K562 (cell line): ENCODE data around the gene LTB4R2. TPM values are rescaled to one million over a fixed set of nuclear protein-coding genes. Genes with fewer than 3 reads are reported as not detected.

Experiments
- ATAC-seq: fragments of 200-7000 bp; cut with Tn5 transposase; 3 replicates; pipeline ENCODE4 v1.9.1; 2020; ENCODE audit warnings: moderate library complexity
- BruUV-seq: library from RNA; stranded (reverse); fragments of 400-500 nt; replicated peaks from 2 replicates; lab custom pipeline; 2021; lab: Mats Ljungman, UMichigan
- CTCF ChIA-PET: fragments of 300-600 bp; formaldehyde crosslinking; extraction: SDS; loops from one replicate; lab custom pipeline; 2021; ENCODE audit warnings: low intra/inter-chr PET ratio; lab: Yijun Ruan, JAX
- POLR2A ChIA-PET: fragments of 300-600, 350-650 bp; sonication (Branson Sonifier 250); formaldehyde crosslinking; extraction: SDS; loops from one replicate; lab custom pipeline; 2021; ENCODE audit warnings: antibody characterized with exemption, inconsistent platforms; lab: Yijun Ruan, JAX
- DNase-seq, 4 experiments: peaks; one replicate each; pipeline versions ENCODE4 v3.0.0 to v3.0.0-alpha.2; 2011 to 2018; ENCODE audit warnings: low spot score in 3 of 4, mixed read lengths in 3 of 4; ENCODE audit errors: extremely low read depth in 1 of 4
- FAIRE-seq: peaks from 2 replicates; lab custom pipeline; 2011; peaks lifted over from hg19 to GRCh38; lab: Jason Lieb, UNC
- H2AFZ ChIP-seq: 2 replicates; pipeline ENCODE4 v1.6.0; 2011; ENCODE audit warnings: low read depth, low read length, control low read depth, inconsistent platforms
- H3K27ac ChIP-seq: fragments of 200-600 bp; 3 replicates; pipeline ENCODE4 v1.8.0; 2011; ENCODE audit warnings: low read depth, mild to moderate bottlenecking, control low read depth, inconsistent platforms, low read length, moderate library complexity, mixed read lengths; ENCODE audit errors: extremely low read depth
- H3K27me3 ChIP-seq, 2 experiments: fragments of 300-600 bp in 1 of 2; 2 replicates in 1 of 2; 3 replicates in 1 of 2; pipeline versions ENCODE4 v1.6.0 to v1.8.0; 2011; ENCODE audit warnings: inconsistent platforms in 2 of 2, low read length in 2 of 2, mild to moderate bottlenecking in 1 of 2, mixed read lengths in 1 of 2, moderate library complexity in 1 of 2; ENCODE audit not compliant: control insufficient read depth in 2 of 2, insufficient read depth in 2 of 2
- H3K36me3 ChIP-seq: fragments of 300-600 bp; 3 replicates; pipeline ENCODE4 v1.8.0; 2011; ENCODE audit warnings: mild to moderate bottlenecking, low read length, inconsistent platforms; ENCODE audit not compliant: control insufficient read depth, insufficient read depth
- H3K4me1 ChIP-seq, 2 experiments: fragments of 200-600 bp in 1 of 2; replicated peaks in 1 of 2; 2 replicates in 1 of 2; 3 replicates in 1 of 2; pipeline versions ENCODE4 v1.5.1 to v1.8.0; 2011; ENCODE audit warnings: inconsistent platforms in 2 of 2, low read length in 2 of 2, mild to moderate bottlenecking in 1 of 2, mixed read lengths in 1 of 2, moderate library complexity in 1 of 2; ENCODE audit not compliant: control insufficient read depth in 2 of 2, insufficient read depth in 2 of 2
- H3K4me2 ChIP-seq: 2 replicates; pipeline ENCODE4 v1.6.1; 2011; ENCODE audit warnings: low read length, control low read depth, inconsistent platforms, mixed read lengths; ENCODE audit not compliant: insufficient read depth
- H3K4me3 ChIP-seq: fragments of 200-600 bp; sonication (generic), shearing (Covaris generic); 2 replicates; pipeline ENCODE4 v1.5.1; 2016; ENCODE audit warnings: control low read depth, inconsistent platforms
- H3K79me2 ChIP-seq: fragments of 200-600 bp; 3 replicates; pipeline ENCODE4 v1.8.0; 2011; ENCODE audit warnings: low read length, inconsistent platforms; ENCODE audit not compliant: control insufficient read depth, insufficient read depth
- H3K9ac ChIP-seq, 2 experiments: 2 replicates each; pipeline versions ENCODE4 v1.6.0 to v1.6.1; 2011; ENCODE audit warnings: low read depth in 2 of 2, low read length in 2 of 2, control low read depth in 1 of 2, inconsistent platforms in 1 of 2, mild to moderate bottlenecking in 1 of 2, mixed read lengths in 1 of 2; ENCODE audit not compliant: insufficient read depth in 1 of 2
- H3K9me1 ChIP-seq: one replicate; pipeline ENCODE4 v1.6.0; 2011; ENCODE audit warnings: inconsistent platforms, mild to moderate bottlenecking, low read length, moderate library complexity; ENCODE audit not compliant: control insufficient read depth, insufficient read depth
- H3K9me3 ChIP-seq: replicated peaks from 2 replicates; pipeline ENCODE4 v1.5.1; 2011; ENCODE audit warnings: low read depth, low read length, inconsistent platforms; ENCODE audit not compliant: control insufficient read depth, insufficient read depth
- H4K20me1 ChIP-seq: replicated peaks from 2 replicates; pipeline ENCODE4 v1.6.1; 2011; ENCODE audit warnings: low read length, inconsistent platforms, mixed read lengths; ENCODE audit not compliant: control insufficient read depth, insufficient read depth
- ERF ChIP-seq: fragments of 450-650 bp; formaldehyde crosslinking; IDR thresholded peaks from 2 replicates; pipeline ENCODE4 v1.4.0; 2020; ENCODE audit warnings: mild to moderate bottlenecking, mixed read lengths
- NCOA6 ChIP-seq: fragments of 450-650 bp; IDR thresholded peaks from 2 replicates; pipeline ENCODE4 v1.6.1; 2017; ENCODE audit warnings: mild to moderate bottlenecking
- NEUROD1 ChIP-seq: fragments of 150-350 bp; IDR thresholded peaks from 2 replicates; pipeline ENCODE4 v1.6.1; 2014; ENCODE audit warnings: borderline replicate concordance, low read length, low read depth; ENCODE audit not compliant: partially characterized antibody
- RUNX1 ChIP-seq: sonication (generic); IDR thresholded peaks from 2 replicates; pipeline ENCODE4 v1.6.1; 2016; ENCODE audit warnings: antibody characterized with exemption, low read depth
- STAT6 ChIP-seq: sonication (generic); formaldehyde crosslinking; IDR thresholded peaks from 2 replicates; pipeline ENCODE4 v1.8.1; 2023; ENCODE audit warnings: mild to moderate bottlenecking, missing genetic modification reagents
- ZNF318 ChIP-seq, 2 experiments: fragments of 450-650 bp; IDR thresholded peaks; 2 replicates each; pipeline ENCODE4 v1.6.1; 2016; ENCODE audit warnings: mild to moderate bottlenecking in 2 of 2, borderline replicate concordance in 1 of 2, low read depth in 1 of 2, moderate library complexity in 1 of 2
- WGBS: fragments of 100-300 bp; shearing (Covaris generic); methylation state at CpG from one replicate; pipeline ENCODE4 v1.1.6; 2016; ENCODE audit warnings: low coverage, mixed read lengths; ENCODE audit not compliant: insufficient coverage; ENCODE audit errors: missing lambda C conversion rate; 5-methylcytosine and 5-hydroxymethylcytosine counted together
- in situ Hi-C: fragments of 300-500 bp; cut with MboI; formaldehyde crosslinking; loops from 4 replicates; pipeline ENCODE4 v1.15.0; 2018; ENCODE audit warnings: inconsistent platforms, mixed read lengths
- intact Hi-C: fragments of 100-400 bp; cut with micrococcal nuclease; formaldehyde crosslinking; loops from 2 replicates; pipeline ENCODE4 v1.14.2; 2022
- polyA plus RNA-seq, 8 experiments: library from polyadenylated mRNA; depleted of rRNA in 4 of 8; stranded (reverse) in 5 of 8; unstranded in 3 of 8; fragments of >200 nt; fragmentation: Nextera tagmentation in 2 of 8; fragmentation: Illumina TruSeq in 1 of 8; extraction: Ambion mirVana in 2 of 8; extraction: Trizol in 1 of 8; gene quantifications; 2 replicates each; pipeline versions ENCODE4 v1.2.1 to v1.2.3, GENCODE V29; 2011 to 2014; ENCODE audit warnings: inconsistent platforms in 1 of 8, missing spikeins in 1 of 8
- total RNA-seq, 7 experiments: library from RNA; depleted of rRNA in 6 of 7; stranded (reverse); fragments of >200 nt in 6 of 7; fragmentation: Illumina TruSeq in 2 of 7; extraction: Trizol in 2 of 7; gene quantifications; 2 replicates each; pipeline versions ENCODE4 v1.2.1 to v1.2.3, GENCODE V29; 2011 to 2021; ENCODE audit warnings: low replicate concordance in 1 of 7
- TF ChIP-seq, protein P1 (sequence below): IDR thresholded peaks from 2 replicates; pipeline ENCODE4 v1.6.1; 2016; ENCODE audit warnings: missing genetic modification characterization, missing compliant biosample characterization

The LTB4R2 gene
- total and polyA plus RNA-seq, 9 of the 15 experiments (the other 6 are each of a cell fraction or from before 2014, with no cell fraction given) = 0.03 to 11.6 (median 2.8) TPM; not detected in 1

DNA sequence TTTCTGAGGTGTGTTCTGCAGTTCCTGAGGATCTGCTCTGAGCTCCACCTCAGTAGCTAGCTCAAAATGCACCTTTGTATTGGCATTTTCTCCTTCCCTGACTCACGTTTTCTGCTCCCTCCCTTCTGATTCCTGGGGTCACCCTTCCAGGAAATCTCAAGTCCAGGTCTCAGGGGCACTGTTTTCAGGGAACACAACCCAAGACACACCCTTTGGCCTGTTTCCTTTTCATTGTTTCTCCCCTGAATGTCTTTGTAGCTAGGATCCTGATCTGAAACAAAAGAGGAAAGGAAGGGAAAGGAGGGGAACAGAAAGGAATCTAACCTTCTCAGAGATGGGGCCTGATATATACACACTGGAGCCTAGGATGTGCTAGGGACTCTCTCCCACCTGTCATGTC is 37.2 kb downstream of the LTB4R2 start (continued):
- no peak for TF ChIP-seq ZNF318 (IDR thresholded peaks at IDR 0.05; ENCODE audit: borderline replicate concordance in 1 of 2, low read depth in 1 of 2)

- CTCF ChIA-PET = no interaction called here
- TF ChIP-seq RUNX1 (no peak), NEUROD1 (no peak), NCOA6 (no peak), STAT6 (CRISPR knock-in tag) (no peak), ERF (CRISPR knock-in tag) (no peak)
- TF ChIP-seq, protein P1, sequence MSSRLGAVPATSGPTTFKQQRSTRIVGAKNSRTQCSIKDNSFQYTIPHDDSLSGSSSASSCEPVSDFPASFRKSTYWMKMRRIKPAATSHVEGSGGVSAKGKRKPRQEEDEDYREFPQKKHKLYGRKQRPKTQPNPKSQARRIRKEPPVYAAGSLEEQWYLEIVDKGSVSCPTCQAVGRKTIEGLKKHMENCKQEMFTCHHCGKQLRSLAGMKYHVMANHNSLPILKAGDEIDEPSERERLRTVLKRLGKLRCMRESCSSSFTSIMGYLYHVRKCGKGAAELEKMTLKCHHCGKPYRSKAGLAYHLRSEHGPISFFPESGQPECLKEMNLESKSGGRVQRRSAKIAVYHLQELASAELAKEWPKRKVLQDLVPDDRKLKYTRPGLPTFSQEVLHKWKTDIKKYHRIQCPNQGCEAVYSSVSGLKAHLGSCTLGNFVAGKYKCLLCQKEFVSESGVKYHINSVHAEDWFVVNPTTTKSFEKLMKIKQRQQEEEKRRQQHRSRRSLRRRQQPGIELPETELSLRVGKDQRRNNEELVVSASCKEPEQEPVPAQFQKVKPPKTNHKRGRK (tag) = no peak
These were observed 38.2 kb downstream of the LTB4R2 start for GRCh38 chr14:24348186-24348585.

More at GRCh38 chr14:24348186-24348585, 38.2 kb downstream of the LTB4R2 start:
- H3K4me2 ChIP-seq = no peak overlapping the region
- no TSS peak for BruUV-seq
- H3K4me1 ChIP-seq = peaks cover 0 to 10% of the 10 kb centered on the region in 2 experiments; a peak in 3 of 5 replicates
- in situ Hi-C loops = loop anchor here (25.0 kb wide), 1 partner anchor 339 kb away; no protein-coding TSS in a partner anchor
- FAIRE-seq (no peak), ATAC-seq (no peak), DNase-seq (no peak)
- H3K27ac ChIP-seq = no peak overlapping the region
- no peaks in the 10 kb centered on the region for H3K79me2 ChIP-seq
- no peak overlapping the region for H3K4me3 ChIP-seq
- 93% methylated on average over 2 of the region's 2 CpGs for WGBS
- no peaks in the 10 kb centered on the region for H3K36me3 ChIP-seq
- H3K27me3 ChIP-seq = no peaks in the 10 kb centered on the region; a peak in 1 of 5 replicates
- no peaks in the 10 kb centered on the region for H3K9me3 ChIP-seq
- POLR2A ChIA-PET = interaction anchor here (0.8 kb wide), 1 partner anchor 10 kb away, joined by 4 read pairs; no protein-coding TSS in a partner anchor
- H3K9me1 ChIP-seq = no peaks in the 10 kb centered on the region
- H4K20me1 ChIP-seq = no peaks in the 10 kb centered on the region
- intact Hi-C loops = no loop called here
- H3K9ac ChIP-seq = no peak overlapping the region
- no peak overlapping the region for H2AFZ ChIP-seq
